Breast epithelium (tissue), 3 donors: Measurements from ENCODE around the gene DCAKD.

ENCODE experiments used
- POLR2A ChIP-seq: fragments of 450-650 bp; IDR thresholded peaks from one replicate; pipeline ENCODE4 v1.6.1; 2016; ENCODE audit warnings: antibody characterized with exemption, mild to moderate bottlenecking, moderate library complexity
- TF ChIP-seq, protein P1 (sequence below), 3 donors: fragments of 450-650 bp; IDR thresholded peaks; one replicate each; pipeline ENCODE4 v1.5.1; 2016 to 2017; ENCODE audit warnings: antibody characterized with exemption in 3 of 3, mild to moderate bottlenecking in 3 of 3, moderate library complexity in 3 of 3

GRCh38 chr17:45070001-45070400, 18.6 kb upstream of the DCAKD start:
- TF ChIP-seq POLR2A = no peak
- TF ChIP-seq, protein P1, sequence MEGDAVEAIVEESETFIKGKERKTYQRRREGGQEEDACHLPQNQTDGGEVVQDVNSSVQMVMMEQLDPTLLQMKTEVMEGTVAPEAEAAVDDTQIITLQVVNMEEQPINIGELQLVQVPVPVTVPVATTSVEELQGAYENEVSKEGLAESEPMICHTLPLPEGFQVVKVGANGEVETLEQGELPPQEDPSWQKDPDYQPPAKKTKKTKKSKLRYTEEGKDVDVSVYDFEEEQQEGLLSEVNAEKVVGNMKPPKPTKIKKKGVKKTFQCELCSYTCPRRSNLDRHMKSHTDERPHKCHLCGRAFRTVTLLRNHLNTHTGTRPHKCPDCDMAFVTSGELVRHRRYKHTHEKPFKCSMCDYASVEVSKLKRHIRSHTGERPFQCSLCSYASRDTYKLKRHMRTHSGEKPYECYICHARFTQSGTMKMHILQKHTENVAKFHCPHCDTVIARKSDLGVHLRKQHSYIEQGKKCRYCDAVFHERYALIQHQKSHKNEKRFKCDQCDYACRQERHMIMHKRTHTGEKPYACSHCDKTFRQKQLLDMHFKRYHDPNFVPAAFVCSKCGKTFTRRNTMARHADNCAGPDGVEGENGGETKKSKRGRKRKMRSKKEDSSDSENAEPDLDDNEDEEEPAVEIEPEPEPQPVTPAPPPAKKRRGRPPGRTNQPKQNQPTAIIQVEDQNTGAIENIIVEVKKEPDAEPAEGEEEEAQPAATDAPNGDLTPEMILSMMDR (IDR thresholded peaks at IDR 0.05) = no peak
